Effector CD8-positive, alpha-beta T cell (primary cell): ENCODE measurements around the gene ZIC4.

Experiments used
- DNase-seq: peaks from one replicate; lab custom pipeline; 2025; lab: John Stamatoyannopoulos, UW
- total RNA-seq, 4 experiments: gene quantifications; one replicate each; lab custom pipeline; 2026; lab: John Stamatoyannopoulos, UW

Gene ZIC4
- total RNA-seq, result 0 to 0.18 (median 0) reads per million in 4 experiments

DNA sequence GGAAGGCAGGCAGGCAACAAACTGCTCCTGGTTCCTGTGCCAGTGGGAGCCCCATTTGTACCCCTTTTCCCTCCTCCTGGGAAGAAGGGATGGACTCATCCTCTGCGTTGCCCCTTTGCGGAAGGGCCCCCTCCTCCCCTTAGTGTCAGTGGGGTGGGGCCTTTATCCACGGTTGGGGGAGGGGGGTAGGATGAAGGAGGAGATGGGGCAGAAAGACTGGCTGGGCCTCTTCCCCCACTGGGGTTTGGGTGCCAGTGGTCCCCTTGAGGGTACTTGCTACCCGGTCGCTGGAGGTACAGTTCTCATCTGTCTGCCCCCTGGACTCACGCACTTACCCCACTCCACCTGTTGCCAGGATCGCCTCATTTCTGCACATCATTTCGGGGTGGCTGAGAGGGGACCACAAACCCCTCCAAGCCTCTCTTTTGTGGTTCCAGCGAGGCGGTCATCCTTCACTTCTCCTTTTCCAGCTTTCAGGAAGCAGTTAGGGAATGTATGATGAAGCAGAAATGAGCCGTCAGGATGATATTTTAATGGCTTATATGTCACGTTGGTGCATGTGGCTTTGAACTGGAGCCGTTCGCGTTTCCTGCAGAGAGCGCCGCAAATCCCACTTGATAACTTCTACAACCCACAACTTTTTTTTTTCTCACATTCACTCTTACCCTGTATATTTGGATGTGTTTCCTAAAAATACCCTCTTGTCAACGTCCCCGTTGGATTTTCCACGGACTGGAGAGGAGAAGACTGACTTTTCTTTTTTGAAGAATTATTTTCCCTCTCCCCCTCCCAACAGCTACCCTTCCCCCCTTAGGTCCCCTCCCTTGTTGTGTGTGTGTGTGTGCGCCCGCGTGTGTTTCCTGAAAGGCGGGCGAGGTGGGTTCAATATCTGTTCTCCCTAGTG is at the start of gene ZIC4:
ZIC4 (minus strand) TSS at position 516 of the 904 bp plus-strand sequence. CDS start 3,746 bp downstream, outside the sequence.
- no peak for DNase-seq

DNA sequence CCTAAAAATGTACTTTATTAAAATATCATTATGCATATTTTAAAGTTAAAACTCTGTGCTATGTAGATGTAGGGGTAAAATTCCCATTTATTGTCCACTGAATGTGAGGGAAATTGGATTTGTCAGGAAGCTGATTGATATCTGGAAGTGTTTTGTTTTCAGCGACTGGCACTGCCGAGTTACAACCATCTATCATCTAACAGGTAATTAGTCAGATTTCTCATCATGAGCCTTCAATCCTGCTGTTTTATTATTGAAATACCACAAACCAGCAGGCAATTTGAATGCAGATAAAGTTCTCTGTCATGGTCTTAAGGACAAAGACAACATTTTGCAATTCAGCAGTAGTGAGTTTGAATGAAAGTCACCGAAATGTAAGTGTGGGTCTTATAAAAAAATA is 43.3 kb upstream of the ZIC4 start:
- no peak for DNase-seq

DNA sequence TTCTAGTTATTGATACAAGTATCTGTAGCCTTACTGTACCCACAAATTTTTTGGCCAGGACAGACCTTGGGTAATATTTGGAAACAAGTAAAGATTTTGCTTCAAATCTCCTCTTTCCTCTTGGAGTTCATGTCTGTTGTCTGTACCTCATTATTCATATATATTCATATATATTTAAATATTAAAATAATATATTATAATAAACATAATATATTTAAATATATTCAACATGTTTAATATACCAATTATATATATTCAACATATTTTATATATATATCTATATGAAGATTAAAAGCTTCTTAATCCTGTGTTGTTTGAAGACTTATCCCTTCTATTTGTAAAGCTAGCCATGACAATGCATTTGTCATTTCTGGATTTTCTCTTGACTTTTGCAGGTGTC is 40.9 kb upstream of the ZIC4 start:
- DNase-seq, result no peak

DNA sequence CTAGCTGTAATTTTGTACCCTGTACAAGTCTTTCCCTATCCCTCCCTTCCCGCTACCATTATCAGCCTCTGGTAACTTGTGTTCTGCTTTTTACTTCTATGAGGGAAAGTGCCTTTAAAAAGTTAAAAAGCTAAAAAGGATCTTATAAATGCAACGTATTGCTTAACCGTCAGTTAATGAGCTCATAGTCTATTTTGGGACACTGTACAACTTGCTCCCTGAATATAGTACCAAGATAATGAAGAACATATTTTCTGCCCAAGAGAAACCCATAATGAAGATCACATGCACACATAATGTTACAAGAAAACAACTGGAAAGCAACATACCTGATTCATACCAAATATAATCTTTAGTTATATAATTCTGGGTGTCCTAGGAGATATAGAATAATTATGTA is 25.4 kb upstream of the ZIC4 start:
- no peak for DNase-seq

DNA sequence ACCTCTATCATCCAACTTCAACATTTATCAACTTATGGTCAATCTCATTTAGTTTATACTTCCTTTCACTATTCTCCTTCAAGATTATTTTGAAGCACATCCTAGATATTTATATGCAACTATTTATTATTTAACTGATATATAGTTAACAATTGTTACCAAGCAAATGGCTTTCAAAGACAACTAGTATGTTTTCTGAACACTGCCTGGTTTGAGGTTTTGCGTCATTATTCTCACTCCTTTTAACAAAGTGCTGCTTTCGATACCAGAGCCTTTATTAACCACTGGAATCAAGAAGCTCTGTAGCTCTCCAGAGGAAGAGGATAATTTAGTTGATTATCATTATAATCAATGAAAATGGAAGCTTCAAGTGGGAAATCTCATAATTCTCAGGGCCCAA is 22.4 kb upstream of the ZIC4 start:
- no peak for DNase-seq

DNA sequence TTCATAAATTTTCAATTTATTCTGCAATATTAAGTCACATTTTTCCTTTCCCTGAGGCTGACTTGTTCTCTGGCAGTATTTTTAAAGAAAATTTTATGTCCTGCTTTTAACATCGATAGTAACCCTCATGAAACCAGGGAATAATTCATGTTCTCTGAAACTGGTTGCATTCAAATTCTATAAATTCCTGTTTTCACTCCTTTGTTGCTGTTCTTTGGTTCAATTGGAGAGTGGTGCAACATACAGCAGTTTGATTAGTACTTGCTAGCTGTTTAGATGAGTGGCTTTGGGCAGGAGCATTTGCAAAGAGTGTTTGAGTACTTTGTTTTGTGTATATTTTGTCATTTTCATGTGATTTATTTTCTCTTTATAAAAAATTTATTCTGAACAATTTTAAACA is 22.0 kb upstream of the ZIC4 start:
- no peak for DNase-seq

DNA sequence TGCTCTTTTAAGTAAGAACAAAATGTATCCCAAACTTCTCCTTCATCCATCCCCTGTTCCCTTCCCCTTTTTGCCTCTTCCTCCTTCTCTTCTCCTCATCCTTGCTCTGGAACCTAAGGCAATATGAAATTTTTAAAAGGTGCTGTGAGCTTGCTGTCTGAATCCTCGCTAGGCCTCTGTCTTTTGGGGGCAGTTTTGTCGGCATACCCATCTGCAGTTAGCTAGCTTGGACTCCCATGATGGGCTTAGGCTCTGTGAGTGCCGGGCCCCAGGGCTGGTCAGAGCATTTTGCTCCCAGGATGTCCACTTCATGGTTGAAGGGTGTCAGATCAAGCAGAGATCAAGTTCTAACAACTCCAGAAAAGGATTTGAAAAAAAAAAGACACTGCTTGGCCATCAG is 21.4 kb upstream of the ZIC4 start:
- no peak for DNase-seq

DNA sequence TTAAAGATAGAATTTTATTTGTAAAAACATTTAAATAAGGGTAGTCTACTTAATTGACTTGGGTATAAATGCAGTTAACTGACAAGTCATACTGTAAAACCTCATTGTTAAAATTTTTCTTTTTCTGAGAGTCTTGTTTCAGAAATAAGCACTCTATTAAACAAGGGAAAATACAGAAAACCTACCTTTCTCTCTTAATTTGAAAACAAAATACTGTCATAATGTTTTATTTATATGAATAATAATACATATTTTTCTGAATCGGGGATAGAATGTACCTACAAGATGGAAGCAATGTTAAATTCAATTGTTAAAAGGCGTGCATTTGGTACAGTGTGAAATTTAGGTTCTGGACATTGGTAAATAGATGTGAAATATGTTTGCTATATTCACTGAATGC is 20.6 kb upstream of the ZIC4 start:
- DNase-seq, result no peak

DNA sequence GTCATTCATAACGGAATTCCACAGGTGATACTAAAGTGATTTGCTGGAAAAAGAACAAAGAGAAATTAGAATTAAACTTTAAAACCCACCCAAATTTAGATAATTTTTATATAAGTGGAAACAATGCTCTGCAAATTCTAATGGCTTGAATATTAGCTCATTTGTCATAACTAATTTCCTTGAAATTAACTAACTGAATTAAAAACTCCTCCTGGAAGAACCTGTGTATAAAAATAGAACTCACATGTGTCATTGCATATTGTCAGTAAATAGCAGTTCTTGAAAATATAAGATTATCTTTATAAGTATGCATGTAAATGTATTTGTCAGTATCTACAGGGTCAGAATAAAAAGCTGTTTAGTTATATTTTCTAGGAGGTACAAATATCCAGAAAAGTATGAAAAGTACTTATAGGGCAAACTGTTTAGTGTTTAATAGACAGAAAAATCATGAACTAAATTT is 19.1 kb upstream of the ZIC4 start:
- no peak for DNase-seq

DNA sequence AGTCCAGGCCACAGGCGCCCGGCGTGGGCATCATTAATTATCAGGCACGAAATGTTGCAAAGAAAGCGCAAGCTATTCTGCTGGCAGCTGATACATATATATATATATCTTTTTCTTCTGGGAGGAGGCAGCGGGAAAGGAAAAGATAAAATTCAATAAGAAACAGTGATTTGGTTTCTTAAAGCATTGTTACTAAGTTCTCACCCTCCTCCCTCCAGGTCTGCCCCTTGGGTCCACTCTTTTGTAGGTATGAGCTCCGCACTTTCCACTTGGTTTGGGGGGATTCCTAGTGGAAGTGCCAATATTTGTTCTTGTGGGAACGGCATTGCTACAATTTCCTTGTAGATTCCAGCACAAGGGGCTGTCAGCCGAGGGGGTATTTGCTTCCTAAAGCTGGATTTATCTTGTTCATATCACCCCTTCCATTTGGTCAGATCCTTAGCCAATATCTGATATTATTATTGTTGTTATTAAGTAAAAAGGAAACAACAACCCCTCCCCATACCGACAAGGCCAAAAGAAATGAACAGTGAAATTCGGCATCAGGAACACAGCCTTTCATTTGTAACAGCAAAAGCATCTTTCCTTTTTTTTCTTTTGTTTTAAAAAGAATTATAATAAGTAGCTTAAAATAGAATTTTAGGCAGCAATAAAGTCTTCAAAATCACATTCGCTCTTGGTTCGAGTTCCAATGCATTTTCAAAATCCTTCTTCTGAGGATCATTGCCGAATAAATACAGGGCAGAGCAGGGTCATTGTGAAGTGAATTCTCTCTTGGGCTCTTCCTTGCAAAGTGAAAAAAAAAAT is 18.4 kb upstream of the ZIC4 start:
- no peak for DNase-seq

DNA sequence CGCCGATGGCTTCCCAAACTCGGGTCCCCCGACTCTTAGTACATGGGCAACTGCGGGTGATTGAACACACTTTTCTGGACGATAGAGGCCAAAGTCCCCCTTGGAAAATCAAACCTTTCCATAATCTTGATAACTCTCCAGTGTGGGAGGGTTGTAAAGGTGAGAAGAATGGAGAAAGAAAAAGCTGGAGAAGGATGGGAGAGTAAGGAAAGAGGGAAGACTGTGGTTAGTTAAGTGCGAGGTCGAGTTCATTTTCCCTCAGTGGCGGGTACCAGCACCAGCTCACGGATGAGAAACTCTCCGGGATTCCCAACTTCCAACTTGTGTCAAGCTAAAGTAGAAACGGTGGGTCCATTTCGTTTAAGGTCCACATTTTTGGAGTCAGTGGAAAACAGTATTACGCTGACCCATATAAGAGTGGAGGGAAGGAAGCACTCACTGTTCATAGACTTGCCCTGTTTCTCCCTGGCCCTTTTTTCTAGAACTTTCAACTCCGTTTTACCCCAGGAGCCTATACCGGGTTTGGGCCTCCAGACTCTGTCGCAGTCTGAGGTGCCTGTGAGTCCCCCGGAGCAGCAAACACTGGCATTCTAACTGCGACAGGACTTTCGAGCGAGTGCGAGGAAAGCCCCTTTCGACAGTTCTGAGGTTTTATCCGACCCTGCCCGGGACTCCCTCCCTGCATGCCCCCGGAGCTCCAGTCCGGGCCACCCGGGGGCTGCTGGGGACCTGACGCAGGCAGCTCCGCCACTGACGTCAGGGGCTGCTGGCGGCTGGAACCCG is 17.6 kb upstream of the ZIC4 start:
- DNase-seq, result no peak

DNA sequence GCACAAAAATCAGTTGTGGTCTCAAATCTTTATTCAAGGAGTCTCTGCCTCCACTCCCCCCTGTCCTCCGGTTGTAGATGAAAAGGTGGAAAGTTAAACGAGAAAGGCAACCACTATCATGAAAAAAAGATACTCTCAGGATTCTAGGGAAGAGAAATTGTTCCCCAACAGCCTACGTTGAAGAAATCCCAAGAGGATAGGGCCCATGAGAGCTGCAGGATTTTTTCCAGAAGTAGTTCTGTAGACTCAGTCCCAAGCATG is 17.1 kb upstream of the ZIC4 start:
- DNase-seq, result no peak

DNA sequence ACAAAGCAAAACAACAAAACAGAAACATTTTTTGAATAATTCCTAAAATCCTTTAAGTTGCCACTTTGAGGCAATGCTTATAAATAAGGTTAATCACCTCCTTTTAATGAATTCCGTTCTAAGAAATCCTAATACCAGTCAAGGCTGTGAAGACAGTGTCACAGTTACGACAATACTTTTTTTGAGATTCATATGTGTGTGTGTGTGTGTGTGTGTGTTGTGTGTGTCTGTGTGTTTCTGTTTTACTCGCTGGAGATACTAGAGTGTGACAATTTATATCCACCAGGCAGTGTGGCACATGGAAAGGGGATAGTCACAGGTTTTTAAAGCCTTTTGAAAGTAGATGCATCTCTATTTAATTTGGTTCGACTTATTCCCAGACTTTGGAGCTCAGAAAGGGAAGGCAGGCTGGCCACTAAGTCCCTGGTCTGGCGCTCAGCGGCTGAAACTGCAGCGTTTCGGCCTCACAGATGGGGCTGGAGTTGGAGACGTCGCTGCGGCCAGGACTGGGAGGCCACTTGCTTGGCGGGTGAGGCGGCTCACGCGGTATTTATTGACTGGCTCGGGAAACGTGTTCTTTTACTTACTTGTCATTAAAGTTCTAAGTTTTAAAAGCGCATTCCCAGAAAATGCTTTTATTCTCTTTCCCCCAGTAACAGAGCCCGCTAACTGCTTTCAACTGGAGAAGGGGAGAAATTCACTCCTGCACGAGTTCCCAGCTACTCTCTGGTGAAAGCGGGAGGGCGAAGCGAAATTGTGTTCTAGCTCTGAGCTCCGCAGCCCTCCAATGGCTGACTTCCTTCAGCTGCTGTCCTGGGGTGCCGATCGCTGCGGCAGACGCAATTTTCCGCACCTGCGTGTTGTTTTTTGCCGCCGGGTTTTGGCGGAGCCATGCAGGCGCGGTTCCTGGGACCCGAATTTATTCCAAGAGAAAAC is 16.5 kb upstream of the ZIC4 start:
- DNase-seq, result no peak

DNA sequence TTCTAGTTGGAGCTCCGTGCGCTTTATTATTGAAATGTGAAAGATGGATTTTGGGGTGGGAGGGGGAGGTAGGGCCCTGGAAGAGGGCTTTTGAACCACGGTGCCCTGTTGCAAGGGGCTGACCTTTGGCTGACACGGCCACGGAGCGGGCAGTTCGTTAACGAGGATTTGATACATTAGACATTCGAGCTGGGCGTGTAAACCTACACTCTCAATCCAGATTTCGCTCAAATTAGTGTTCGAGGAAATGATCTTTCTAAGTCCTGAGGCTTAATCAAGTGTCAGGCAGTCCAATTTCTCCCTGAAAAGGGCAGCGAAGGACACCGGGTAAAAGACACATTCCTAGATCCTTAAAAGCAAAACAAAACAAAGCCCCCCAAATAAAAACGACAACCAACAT is 15.9 kb upstream of the ZIC4 start:
- no peak for DNase-seq

DNA sequence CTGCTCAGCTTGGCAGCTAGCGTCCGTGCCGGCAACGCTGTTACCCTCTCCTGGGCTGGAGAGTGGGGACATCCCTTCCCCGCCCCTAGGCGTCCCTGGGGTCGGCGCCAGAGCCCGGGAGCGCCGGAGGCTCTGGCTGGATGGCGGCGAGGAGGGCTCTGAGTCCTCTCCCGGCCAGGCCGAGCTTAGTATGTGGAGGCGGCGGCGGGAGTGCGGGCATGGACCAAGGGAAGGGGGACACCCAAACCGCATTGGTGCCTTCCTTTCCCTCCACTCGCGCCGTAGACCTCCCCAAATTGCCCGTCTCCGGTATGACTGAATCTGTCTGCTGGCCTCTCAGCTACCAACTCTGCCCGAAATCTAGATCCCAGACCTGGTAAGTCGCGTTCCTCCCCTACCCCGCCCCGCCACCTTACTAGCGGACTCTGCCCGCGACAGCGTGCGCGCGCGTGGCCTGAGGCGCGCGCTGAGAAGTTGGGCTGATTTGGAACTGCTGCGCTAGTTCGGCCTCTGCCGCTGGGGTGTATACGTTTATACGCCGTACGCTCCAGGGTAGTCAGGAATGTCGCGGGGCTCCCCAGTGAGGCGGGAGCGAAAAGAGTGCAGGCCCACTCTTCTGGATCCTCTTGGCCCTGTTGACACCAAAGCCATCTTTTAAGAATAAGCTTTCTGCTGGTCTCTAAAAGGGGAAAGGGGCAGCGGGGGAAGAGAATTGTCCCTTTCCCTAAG is 15.0 kb upstream of the ZIC4 start:
- DNase-seq, result no peak

DNA sequence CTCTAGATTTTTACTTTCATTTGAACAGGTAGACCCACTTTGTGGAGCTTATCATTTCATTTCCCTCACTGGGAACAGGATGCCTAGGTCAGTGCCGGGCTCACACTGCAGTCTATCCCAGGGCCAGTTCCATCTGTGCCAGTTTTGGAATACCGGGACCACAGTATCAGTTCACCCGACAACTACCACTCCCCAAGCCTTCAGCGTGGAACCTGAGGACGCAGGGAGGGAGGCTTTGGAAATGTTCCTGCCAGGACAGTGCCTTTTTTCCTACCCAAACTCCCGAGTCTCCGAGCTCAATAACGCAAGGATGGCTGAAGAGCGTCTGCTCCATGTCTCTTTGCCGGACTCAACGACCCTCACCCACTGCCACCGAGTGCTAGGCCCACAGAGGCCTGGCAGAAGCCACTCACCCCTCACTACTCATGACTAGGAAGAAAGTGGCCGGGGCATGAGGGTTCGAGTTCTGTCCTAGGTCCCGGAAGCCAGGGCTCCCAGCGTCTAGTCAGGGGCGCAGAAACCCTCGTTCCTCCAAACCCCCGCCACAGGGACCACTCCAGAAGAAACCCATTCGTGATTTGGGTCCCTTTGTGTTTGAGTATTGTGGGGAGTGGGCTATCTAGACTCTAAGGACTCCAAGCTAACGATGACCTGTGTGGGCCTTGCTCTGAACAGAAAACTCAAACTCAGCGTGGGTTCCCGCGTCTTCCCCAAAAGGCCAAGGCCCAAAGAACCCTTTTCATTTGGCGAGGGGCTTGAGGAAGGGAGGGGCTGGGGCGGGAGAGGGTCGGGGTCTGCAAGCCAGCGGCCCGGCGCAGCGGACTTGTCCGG is 14.2 kb upstream of the ZIC4 start:
- DNase-seq, result no peak

DNA sequence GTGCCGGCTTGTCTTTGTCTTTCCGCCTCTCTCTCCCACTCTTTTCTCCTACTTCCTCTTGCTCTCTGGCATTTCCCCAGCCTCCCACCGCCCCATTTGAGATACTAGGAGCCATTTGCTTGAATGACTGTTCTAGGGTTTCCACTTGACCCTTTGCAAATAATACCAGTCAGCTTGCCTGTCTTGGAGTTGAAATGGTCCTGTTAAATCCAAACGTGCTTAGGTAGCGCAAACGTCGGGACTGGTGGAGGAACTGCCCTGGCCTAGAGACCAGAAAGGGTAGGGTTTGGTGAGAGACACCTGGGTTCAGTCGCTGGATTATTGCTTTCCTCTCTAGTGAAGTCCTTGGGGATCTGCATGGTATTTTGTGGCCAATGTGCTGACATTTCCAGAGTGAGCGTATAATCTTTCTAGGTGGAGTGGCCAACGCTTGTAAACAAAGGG is 13.5 kb upstream of the ZIC4 start:
- DNase-seq, result no peak

DNA sequence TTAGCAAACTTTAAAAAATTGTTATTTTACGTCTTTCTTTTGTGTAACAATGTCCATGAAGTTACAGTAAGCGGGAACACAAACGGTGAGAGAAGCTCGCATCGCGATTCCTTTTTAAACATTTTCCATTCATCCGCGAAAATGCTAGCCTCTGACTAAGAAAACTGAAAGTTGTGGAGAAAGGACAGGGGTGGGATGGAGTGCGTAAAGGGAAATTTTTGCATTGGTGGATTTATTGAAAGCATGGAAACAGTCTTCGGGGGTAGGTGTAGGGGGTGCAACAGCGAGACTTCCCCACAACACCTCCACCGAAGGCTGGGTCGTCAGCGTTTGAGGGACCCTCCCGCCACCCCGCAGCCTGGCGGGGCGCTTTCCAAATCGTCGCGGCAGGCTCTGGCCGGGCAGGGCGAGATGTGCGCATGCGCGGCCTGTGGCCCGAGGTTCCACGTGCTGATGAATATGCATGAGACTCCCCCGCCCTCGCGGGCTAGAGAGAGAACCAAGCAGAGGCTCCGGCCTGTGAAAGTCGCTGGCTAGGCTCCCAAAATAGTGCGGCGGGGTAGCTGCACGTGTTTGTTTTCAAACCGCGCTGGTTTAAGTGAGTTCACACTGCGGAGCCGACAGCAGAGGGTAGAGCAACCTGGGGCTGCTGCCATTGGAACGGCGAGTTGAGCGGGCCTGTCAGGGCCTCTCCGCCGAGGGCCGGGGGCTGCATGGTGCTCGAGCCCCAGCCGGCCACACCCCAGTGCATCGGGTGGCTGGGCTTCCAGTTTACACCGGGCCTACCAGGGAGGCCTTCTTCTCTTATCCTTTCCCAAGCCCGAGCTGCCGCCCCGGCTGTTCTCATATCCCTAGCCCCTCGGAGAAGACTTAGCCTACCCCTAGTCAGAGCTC is 12.7 kb upstream of the ZIC4 start:
- no peak for DNase-seq

DNA sequence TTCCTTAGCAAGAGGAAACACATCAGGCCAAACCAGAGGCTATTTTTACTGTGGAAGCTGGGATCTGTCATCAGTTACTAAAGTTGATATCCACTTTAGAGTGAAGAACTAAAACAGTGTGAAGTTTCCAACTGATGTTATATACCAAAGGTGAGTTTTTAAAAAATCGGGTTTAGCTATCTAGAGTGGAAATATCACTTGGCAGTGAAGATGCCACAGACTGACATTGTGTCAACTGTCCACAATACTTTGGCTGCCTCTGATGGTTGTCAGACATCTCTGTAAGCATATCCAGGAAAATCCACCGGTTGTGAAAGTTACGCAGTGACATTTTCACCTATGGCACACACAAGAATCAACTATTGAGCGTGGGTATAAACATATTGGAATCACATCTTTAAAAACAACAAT is 12.0 kb upstream of the ZIC4 start:
- DNase-seq, result no peak
